Suprapubic skin (tissue), 4 donors: ENCODE data around the gene CTCFL. TPM values are rescaled to one million over a fixed set of nuclear protein-coding genes. Genes with fewer than 3 reads are reported as not detected.
A peak's percentile ranks its signal among the peaks of the same experiment; 100 is the strongest.

Experiments
- DNase-seq, 2 donors: peaks; one replicate each; pipeline ENCODE4 v3.0.0-alpha.2; 2019; ENCODE audit warnings: low spot score in 2 of 2
- H3K27ac ChIP-seq: fragments of 200-600 bp; sonication (generic); one replicate; pipeline ENCODE4 v1.5.1; 2019
- H3K27me3 ChIP-seq: fragments of 200-600 bp; sonication (generic); one replicate; pipeline ENCODE4 v1.5.1; 2019
- H3K36me3 ChIP-seq: fragments of 200-600 bp; sonication (generic); one replicate; pipeline ENCODE4 v1.5.1; 2019
- H3K4me1 ChIP-seq: fragments of 200-600 bp; sonication (generic); one replicate; pipeline ENCODE4 v1.5.1; 2019
- H3K4me3 ChIP-seq: fragments of 200-600 bp; sonication (generic); one replicate; pipeline ENCODE4 v1.5.1; 2019; ENCODE audit warnings: mild to moderate bottlenecking
- H3K9me3 ChIP-seq: fragments of 200-600 bp; sonication (generic); one replicate; pipeline ENCODE4 v1.5.1; 2019
- CTCF ChIP-seq, 2 donors: fragments of 200-600 bp in 1 of 2; fragments of 450-650 bp in 1 of 2; sonication (generic) in 1 of 2; IDR thresholded peaks; one replicate each; pipeline ENCODE4 v1.5.1; 2016 to 2019; ENCODE audit warnings: antibody characterized with exemption in 2 of 2, mild to moderate bottlenecking in 1 of 2, moderate library complexity in 1 of 2
- EP300 ChIP-seq: sonication (generic); formaldehyde crosslinking; IDR thresholded peaks from one replicate; pipeline ENCODE4 v1.6.1; 2017; ENCODE audit warnings: antibody characterized with exemption
- POLR2A ChIP-seq, 2 donors: fragments of 450-650 bp; IDR thresholded peaks; one replicate each; pipeline ENCODE4 v1.6.1; 2017; ENCODE audit warnings: antibody characterized with exemption in 2 of 2, mild to moderate bottlenecking in 2 of 2, moderate library complexity in 2 of 2
- POLR2AphosphoS5 ChIP-seq, 3 donors: sonication (generic); formaldehyde crosslinking; IDR thresholded peaks; one replicate each; pipeline ENCODE4 v1.6.1; 2017; ENCODE audit warnings: antibody characterized with exemption in 3 of 3
- WGBS: methylation state at CpG from one replicate; pipeline ENCODE4 v1.1.5; 2018; 5-methylcytosine and 5-hydroxymethylcytosine counted together
- total RNA-seq, 4 donors: library from RNA; depleted of rRNA; stranded (reverse); fragments of >200 nt; gene quantifications; one replicate each; pipeline ENCODE4 v1.1.0, GENCODE V29; 2016

CTCFL gene
- total RNA-seq, 4 donors from 2014 or later = not detected

- Histone ChIP-seq H3K4me1 (peaks cover 9% of the 10 kb centered on the region), H3K9me3 (no peaks in the 10 kb centered on the region), H3K36me3 (no peaks in the 10 kb centered on the region), H3K27ac (no peak overlapping the region), H3K27me3 (peaks cover 27% of the 10 kb centered on the region), H3K4me3 (no peak overlapping the region)
- no peak for DNase-seq
- TF ChIP-seq EP300 = no peak
- no peak for TF ChIP-seq POLR2AphosphoS5 (IDR thresholded peaks at IDR 0.05)
- no peak for TF ChIP-seq CTCF (IDR thresholded peaks at IDR 0.05)
- TF ChIP-seq POLR2A (IDR thresholded peaks at IDR 0.05) = no peak
- 95% methylated on average over 6 of the region's 6 CpGs for WGBS
Observed at GRCh38 chr20:57502336-57502700, 22.6 kb downstream of the CTCFL start.

GRCh38 chr20:57501461-57502335 is 23.2 kb downstream of the CTCFL start:
- peaks cover 25% of the 10 kb centered on the region for H3K27me3 ChIP-seq

GRCh38 chr20:57500962-57501361 is 24.0 kb downstream of the CTCFL start:
- H3K36me3 ChIP-seq = no peaks in the 10 kb centered on the region
- H3K4me3 ChIP-seq = no peak overlapping the region
- peaks cover 21% of the 10 kb centered on the region for H3K27me3 ChIP-seq
- WGBS = 84% methylated on average over 17 of the region's 17 CpGs
- H3K27ac ChIP-seq = no peak overlapping the region
- DNase-seq = peak in 1 of 2 donors; percentile 43
- H3K9me3 ChIP-seq = no peaks in the 10 kb centered on the region
- H3K4me1 ChIP-seq = peaks cover 8% of the 10 kb centered on the region
- TF ChIP-seq CTCF (IDR thresholded peaks at IDR 0.05) (no peak), POLR2A (IDR thresholded peaks at IDR 0.05) (no peak), EP300 (no peak), POLR2AphosphoS5 (IDR thresholded peaks at IDR 0.05) (no peak)

More at GRCh38 chr20:57501461-57502335, 23.2 kb downstream of the CTCFL start:
- DNase-seq = peak in 1 of 2 donors; percentile 61
- WGBS = 70% methylated on average over 17 of the region's 17 CpGs
- TF ChIP-seq POLR2AphosphoS5 (IDR thresholded peaks at IDR 0.05) = no peak
- TF ChIP-seq CTCF (IDR thresholded peaks at IDR 0.05) = no peak
- no peak for TF ChIP-seq POLR2A (IDR thresholded peaks at IDR 0.05)
- no peak for TF ChIP-seq EP300
- H3K4me3 ChIP-seq = no peak overlapping the region
- H3K27ac ChIP-seq = no peak overlapping the region
- no peaks in the 10 kb centered on the region for H3K9me3 ChIP-seq
- H3K36me3 ChIP-seq = no peaks in the 10 kb centered on the region
- H3K4me1 ChIP-seq = peaks cover 8% of the 10 kb centered on the region

- WGBS = 93% methylated on average over 7 of the region's 7 CpGs
- TF ChIP-seq POLR2AphosphoS5 (IDR thresholded peaks at IDR 0.05) (no peak), POLR2A (IDR thresholded peaks at IDR 0.05) (no peak)
- H3K4me3 ChIP-seq = no peak overlapping the region
- no peaks in the 10 kb centered on the region for H3K36me3 ChIP-seq
- H3K9me3 ChIP-seq = no peaks in the 10 kb centered on the region
- peaks cover 21% of the 10 kb centered on the region for H3K27me3 ChIP-seq
- H3K27ac ChIP-seq = no peak overlapping the region
- H3K4me1 ChIP-seq = peaks cover 8% of the 10 kb centered on the region
- peak in 1 of 2 donors; percentile 29 for DNase-seq
Observed at GRCh38 chr20:57500235-57500634, 24.7 kb downstream of the CTCFL start.

- DNase-seq = peak in 1 of 2 donors; percentile 56
- H3K27ac ChIP-seq = no peak overlapping the region
- TF ChIP-seq EP300 = no peak
- no peak for TF ChIP-seq POLR2AphosphoS5 (IDR thresholded peaks at IDR 0.05)
- no peak for TF ChIP-seq CTCF (IDR thresholded peaks at IDR 0.05)
- no peak for TF ChIP-seq POLR2A (IDR thresholded peaks at IDR 0.05)
- peaks cover 21% of the 10 kb centered on the region for H3K27me3 ChIP-seq
- H3K4me3 ChIP-seq = no peak overlapping the region
- 38% methylated on average over 14 of the region's 14 CpGs for WGBS
- no peaks in the 10 kb centered on the region for H3K36me3 ChIP-seq
- peaks cover 14% of the 10 kb centered on the region for H3K4me1 ChIP-seq
- no peaks in the 10 kb centered on the region for H3K9me3 ChIP-seq
Observed at GRCh38 chr20:57499676-57500075, 25.3 kb downstream of the CTCFL start.
